OCI-LY1 (cell line): ENCODE measurements around the gene GAB4.

Experiments used
- CTCF ChIP-seq: fragments of 200-600 bp; sonication (generic), shearing (Covaris generic); IDR thresholded peaks from 2 replicates; pipeline ENCODE4 v1.5.1; 2017; ENCODE audit warnings: mild to moderate bottlenecking, antibody characterized with exemption, low read length, moderate library complexity, mixed read lengths
- EZH2 ChIP-seq: fragments of 200-600 bp; sonication (generic), shearing (Covaris generic); IDR thresholded peaks from 2 replicates; pipeline ENCODE4 v1.8.0; 2017; ENCODE audit warnings: borderline replicate concordance, mixed run types, mild to moderate bottlenecking, antibody characterized with exemption, low read length, moderate library complexity, mixed read lengths

DNA sequence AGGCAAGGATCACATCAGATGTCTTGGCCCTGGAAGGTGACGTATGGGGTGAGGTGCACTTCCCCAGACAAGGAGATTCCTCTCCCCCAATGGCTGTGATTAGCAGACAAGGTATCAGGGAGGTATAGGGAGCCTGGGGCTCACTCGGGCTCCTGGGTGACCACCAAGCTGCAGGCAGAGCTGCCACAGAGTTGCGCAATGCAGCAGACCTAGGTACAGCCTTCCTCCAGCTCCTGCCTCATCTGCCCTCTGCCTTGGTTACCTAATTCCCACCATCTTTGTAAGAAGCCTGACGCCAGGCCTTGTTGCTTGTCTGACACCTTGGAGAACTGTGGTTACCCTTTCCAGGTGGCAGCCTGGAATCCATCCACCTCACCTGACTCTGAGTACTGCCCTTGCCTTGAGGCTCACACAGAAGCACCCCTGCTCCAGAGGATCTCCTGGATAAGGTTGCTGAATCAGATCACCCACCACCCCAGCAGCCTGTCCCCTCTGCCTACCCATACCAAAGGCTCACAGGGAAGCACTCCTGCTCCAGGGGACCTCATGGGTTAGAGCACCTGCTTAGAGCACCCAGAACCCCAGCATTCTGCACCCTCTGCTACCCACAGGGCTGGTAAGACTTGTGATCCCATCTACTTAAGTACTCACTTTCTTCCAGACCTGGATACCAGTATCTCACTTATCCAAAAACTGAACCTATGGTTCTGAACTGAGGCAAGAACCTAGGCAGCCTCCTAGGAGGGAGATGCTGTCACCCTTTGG lies 40.4 kb downstream of the GAB4 start:
- TF ChIP-seq CTCF, result no peak
- no peak for TF ChIP-seq EZH2
